ENCODE results near the gene SAMD5. TPM values are rescaled to one million over a fixed set of nuclear protein-coding genes. Genes with fewer than 3 reads are reported as not detected.

SAMD5 gene
- total and polyA plus RNA-seq, 2 of the 8 experiments (the other 6 are each of a cell fraction or from before 2014, with no cell fraction given), result 0.02 to 0.04 TPM

DNA sequence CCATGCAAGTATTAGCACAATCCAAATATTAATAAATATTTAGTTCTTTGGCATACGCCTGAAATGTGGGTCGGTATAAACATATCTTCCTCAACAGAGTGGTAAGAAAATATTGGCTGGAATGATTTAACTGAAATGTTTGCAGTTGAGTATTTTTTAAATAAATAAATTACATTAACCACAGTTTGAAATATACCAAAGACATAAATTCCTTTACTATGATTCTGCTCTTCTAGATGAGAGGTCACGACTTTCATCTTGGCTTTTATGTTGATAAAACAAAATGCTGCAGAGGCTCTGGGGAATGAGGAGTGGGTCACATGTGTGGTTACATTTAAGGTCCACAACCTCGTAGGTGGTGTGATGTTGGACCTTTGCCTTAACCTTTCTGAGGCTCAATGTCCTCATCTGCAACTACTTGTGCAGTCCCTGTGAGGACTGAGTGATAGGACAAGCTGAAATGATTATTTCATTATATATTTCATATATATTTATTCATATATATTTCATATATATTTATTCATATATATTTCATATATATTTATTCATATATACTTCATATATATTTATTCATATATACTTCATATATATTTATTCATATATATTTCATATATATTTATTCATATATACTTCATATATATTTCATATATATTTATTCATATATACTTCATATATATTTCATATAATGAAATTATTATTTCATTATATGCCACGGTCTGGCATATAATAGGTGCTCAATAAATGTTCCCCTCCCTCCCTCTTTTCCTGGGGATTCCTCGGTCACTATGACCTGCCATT lies 107.4 kb downstream of the SAMD5 start (continued):
- TF ChIP-seq GABPA (IDR thresholded peaks at IDR 0.05; ENCODE audit: borderline replicate concordance, insufficient read depth, low read length), result no peak
- TF ChIP-seq TCF12 (IDR thresholded peaks at IDR 0.05; ENCODE audit: low read depth, low read length), result no peak
- TF ChIP-seq NANOG (IDR thresholded peaks at IDR 0.05; ENCODE audit: insufficient read depth, low read depth, low read length, poor library complexity, severe bottlenecking), result no peak
- TF ChIP-seq CEBPB (IDR thresholded peaks at IDR 0.05; ENCODE audit: low read depth, low read length), result no peak
- no peak for TF ChIP-seq BRCA1 (IDR thresholded peaks at IDR 0.05; ENCODE audit: low read depth, low read length)
- TF ChIP-seq SRF (IDR thresholded peaks at IDR 0.05; ENCODE audit: low read depth, low read length), result no peak
- no peak for TF ChIP-seq SP4 (IDR thresholded peaks at IDR 0.05; ENCODE audit: low read length)

All from H1 (cell line).